DND-41 (cell line): ENCODE data around the gene SEL1L.

Experiments
- EZH2 ChIP-seq: IDR thresholded peaks from 3 replicates; pipeline ENCODE4 v1.6.1; 2012; ENCODE audit warnings: borderline replicate concordance, low read depth, mild to moderate bottlenecking, moderate library complexity, low read length, inconsistent platforms; ENCODE audit not compliant: severe bottlenecking
- TF ChIP-seq, protein P1 (sequence below): IDR thresholded peaks from 2 replicates; pipeline ENCODE4 v1.5.1; 2012; ENCODE audit warnings: borderline replicate concordance, low read length, moderate library complexity, mild to moderate bottlenecking; ENCODE audit not compliant: poor library complexity, severe bottlenecking; ENCODE audit errors: extremely low read depth

DNA sequence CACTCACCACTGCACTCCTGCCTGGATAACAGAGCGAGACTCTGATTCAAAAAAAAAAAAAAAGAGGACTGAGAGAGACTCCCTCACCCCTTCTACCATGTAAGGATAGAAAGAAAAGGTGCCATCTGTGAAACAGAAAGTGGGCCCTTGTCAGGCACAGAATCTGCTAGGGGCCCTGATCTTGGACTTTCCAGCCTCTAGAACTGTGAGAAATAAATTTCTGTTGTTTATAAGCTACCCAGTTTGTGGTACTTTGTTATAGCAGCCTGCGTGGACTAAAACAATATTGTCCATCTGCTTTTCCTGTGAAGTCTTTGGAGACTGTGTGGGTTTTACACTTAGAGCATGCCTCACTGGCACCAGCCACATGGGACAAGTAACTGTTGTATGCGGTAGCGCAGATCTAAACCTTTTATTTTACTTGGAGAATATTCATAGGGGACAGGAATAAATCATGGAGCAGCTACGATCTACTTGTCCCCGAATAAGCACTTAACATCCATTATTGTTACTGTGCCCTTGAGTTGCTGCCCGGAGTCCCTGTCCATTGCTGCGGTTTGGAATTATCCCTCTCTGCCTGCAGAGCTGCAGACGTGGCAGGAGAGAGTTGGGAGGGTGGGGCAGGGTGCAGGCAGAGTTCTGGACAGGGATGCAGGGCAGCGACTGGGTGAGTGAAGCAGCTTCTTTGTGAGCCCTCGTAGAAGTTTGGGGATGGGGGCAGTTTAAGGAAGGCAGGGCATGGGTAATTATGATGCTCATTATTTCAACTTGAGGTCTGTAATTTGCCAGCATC, 81.1 kb downstream of the SEL1L start:
- TF ChIP-seq, protein P1, sequence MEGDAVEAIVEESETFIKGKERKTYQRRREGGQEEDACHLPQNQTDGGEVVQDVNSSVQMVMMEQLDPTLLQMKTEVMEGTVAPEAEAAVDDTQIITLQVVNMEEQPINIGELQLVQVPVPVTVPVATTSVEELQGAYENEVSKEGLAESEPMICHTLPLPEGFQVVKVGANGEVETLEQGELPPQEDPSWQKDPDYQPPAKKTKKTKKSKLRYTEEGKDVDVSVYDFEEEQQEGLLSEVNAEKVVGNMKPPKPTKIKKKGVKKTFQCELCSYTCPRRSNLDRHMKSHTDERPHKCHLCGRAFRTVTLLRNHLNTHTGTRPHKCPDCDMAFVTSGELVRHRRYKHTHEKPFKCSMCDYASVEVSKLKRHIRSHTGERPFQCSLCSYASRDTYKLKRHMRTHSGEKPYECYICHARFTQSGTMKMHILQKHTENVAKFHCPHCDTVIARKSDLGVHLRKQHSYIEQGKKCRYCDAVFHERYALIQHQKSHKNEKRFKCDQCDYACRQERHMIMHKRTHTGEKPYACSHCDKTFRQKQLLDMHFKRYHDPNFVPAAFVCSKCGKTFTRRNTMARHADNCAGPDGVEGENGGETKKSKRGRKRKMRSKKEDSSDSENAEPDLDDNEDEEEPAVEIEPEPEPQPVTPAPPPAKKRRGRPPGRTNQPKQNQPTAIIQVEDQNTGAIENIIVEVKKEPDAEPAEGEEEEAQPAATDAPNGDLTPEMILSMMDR = no peak
- TF ChIP-seq EZH2 = no peak
